Brain microvascular endothelial cell (primary cell): ENCODE data around the gene MAZ.
A peak's percentile ranks its signal among the peaks of the same experiment; 100 is the strongest.

Experiments used
- DNase-seq: peaks from one replicate; pipeline ENCODE4 v3.0.0-alpha.2; 2020
- H3K27ac ChIP-seq: fragments of 250-450 bp; sonication (Bioruptor Pico); 2 replicates; pipeline ENCODE4 v1.5.1; 2020; ENCODE audit warnings: mild to moderate bottlenecking, moderate library complexity
- H3K27me3 ChIP-seq: fragments of 250-450 bp; sonication (Bioruptor Pico); replicated peaks from 2 replicates; pipeline ENCODE4 v1.5.1; 2020; ENCODE audit warnings: mild to moderate bottlenecking
- H3K36me3 ChIP-seq: fragments of 250-450 bp; sonication (Bioruptor Pico); replicated peaks from 2 replicates; pipeline ENCODE4 v1.5.1; 2020; ENCODE audit warnings: mild to moderate bottlenecking
- H3K4me3 ChIP-seq: 2 replicates; pipeline ENCODE4 v1.5.1; 2011; ENCODE audit warnings: low read depth, mild to moderate bottlenecking, control low read depth, low read length, moderate library complexity
- CTCF ChIP-seq: IDR thresholded peaks from 2 replicates; pipeline ENCODE4 v1.5.1; 2011; ENCODE audit warnings: low read depth, mild to moderate bottlenecking, moderate library complexity, low read length, control low read depth, inconsistent platforms; ENCODE audit errors: missing control alignments
- in situ Hi-C: cut with HindIII; loops from 2 replicates; pipeline ENCODE4 v1.10.0; 2017; ENCODE audit warnings: low sequenced_read_pairs, low pct_ligation_motif_present

MAZ gene

GRCh38 chr16:29816694-29817441, 10.5 kb downstream of the MAZ start:
- Histone ChIP-seq H3K36me3 (no peaks in the 10 kb centered on the region), H3K4me3 (peak overlapping the region; percentile 84), H3K27me3 (no peaks in the 10 kb centered on the region), H3K27ac (peak overlapping the region; percentile 54)
- in situ Hi-C loops = no loop called here
- peak; percentile 52 for TF ChIP-seq CTCF
- DNase-seq = peak; percentile 34

- DNase-seq = no peak
- in situ Hi-C loops = no loop called here
- TF ChIP-seq CTCF = no peak
- Histone ChIP-seq H3K27me3 (no peaks in the 10 kb centered on the region), H3K4me3 (no peak overlapping the region), H3K27ac (no peak overlapping the region), H3K36me3 (no peaks in the 10 kb centered on the region)
These were observed 11.8 kb downstream of the MAZ start for GRCh38 chr16:29818082-29818481.

GRCh38 chr16:29819506-29819905, 13.2 kb downstream of the MAZ start:
- peak; percentile 34 for TF ChIP-seq CTCF
- no peak overlapping the region for H3K27ac ChIP-seq
- no peak for DNase-seq

GRCh38 chr16:29820271-29820701, 14.0 kb downstream of the MAZ start, which contains the start of gene MVP:
Gene MVP (plus strand): TSS chr16:29820462. CDS start chr16:29830550, 10,088 bp downstream.
- TF ChIP-seq CTCF = no peak
- DNase-seq = peak; percentile 32
- Histone ChIP-seq H3K36me3 (no peaks in the 10 kb centered on the region), H3K27ac (peak within 1 kb of the TSS; percentile 68), H3K27me3 (no peaks in the 10 kb centered on the region), H3K4me3 (peak within 1 kb of the TSS; percentile 81)
- in situ Hi-C loops = no loop called here

More at GRCh38 chr16:29819506-29819905, 13.2 kb downstream of the MAZ start:
- no peaks in the 10 kb centered on the region for H3K27me3 ChIP-seq
- in situ Hi-C loops = no loop called here
- no peak overlapping the region for H3K4me3 ChIP-seq
- H3K36me3 ChIP-seq = no peaks in the 10 kb centered on the region

- peak overlapping the region; percentile 81 for H3K4me3 ChIP-seq
- no peak for DNase-seq
- no peak for TF ChIP-seq CTCF
- no peaks in the 10 kb centered on the region for H3K36me3 ChIP-seq
- no peaks in the 10 kb centered on the region for H3K27me3 ChIP-seq
- peak overlapping the region; percentile 68 for H3K27ac ChIP-seq
- in situ Hi-C loops = no loop called here
These were observed 14.7 kb downstream of the MAZ start for GRCh38 chr16:29820730-29821642.
